Neural cell (in vitro differentiated cells): ENCODE data around the gene IRX1. TPM values are rescaled to one million over a fixed set of nuclear protein-coding genes. Genes with fewer than 3 reads are reported as not detected.

Experiments used
- H2AFZ ChIP-seq: fragments of 200-600, 300-800 bp; sonication (generic), shearing (Covaris generic); 2 replicates; pipeline ENCODE4 v1.6.0; 2014; ENCODE audit warnings: low read depth, mild to moderate bottlenecking, antibody characterized with exemption, low read length, moderate library complexity
- H3F3A ChIP-seq: fragments of 200-600 bp; shearing (Covaris generic); 2 replicates; pipeline ENCODE4 v1.6.1; 2016; ENCODE audit warnings: mild to moderate bottlenecking, moderate library complexity, mixed read lengths, antibody characterized with exemption, low read length; ENCODE audit not compliant: insufficient read depth, poor library complexity, severe bottlenecking
- H3K27ac ChIP-seq: fragments of 200-600, 300-800 bp; sonication (generic), shearing (Covaris generic); 2 replicates; pipeline ENCODE4 v1.5.1; 2014; ENCODE audit warnings: mild to moderate bottlenecking, low read length, moderate library complexity
- H3K27me3 ChIP-seq: fragments of 300-800, 200-600 bp; sonication (generic), shearing (Covaris generic); 2 replicates; pipeline ENCODE4 v1.6.0; 2014; ENCODE audit warnings: mild to moderate bottlenecking, low read depth, low read length, moderate library complexity; ENCODE audit not compliant: insufficient read depth
- H3K36me3 ChIP-seq: fragments of 300-800, 200-600 bp; sonication (generic), shearing (Covaris generic); 2 replicates; pipeline ENCODE4 v1.5.1; 2014; ENCODE audit warnings: mild to moderate bottlenecking, antibody characterized with exemption, low read length, moderate library complexity; ENCODE audit not compliant: insufficient read depth
- H3K4me2 ChIP-seq: fragments of 300-800, 200-600 bp; sonication (generic), shearing (Covaris generic); 2 replicates; pipeline ENCODE4 v1.6.0; 2014; ENCODE audit warnings: mild to moderate bottlenecking, low read length
- H3K4me3 ChIP-seq: fragments of 300-800, 200-600 bp; sonication (generic), shearing (Covaris generic); 2 replicates; pipeline ENCODE4 v1.5.1; 2014; ENCODE audit warnings: mild to moderate bottlenecking, low read length, moderate library complexity
- H3K79me2 ChIP-seq: fragments of 200-600 bp; shearing (Covaris generic); replicated peaks from 2 replicates; pipeline ENCODE4 v1.6.0; 2014; ENCODE audit warnings: mild to moderate bottlenecking, low read length, moderate library complexity; ENCODE audit not compliant: insufficient read depth
- H3K9ac ChIP-seq: fragments of 300-800, 200-600 bp; sonication (generic), shearing (Covaris generic); 2 replicates; pipeline ENCODE4 v1.6.1; 2016; ENCODE audit warnings: mild to moderate bottlenecking, low read length, mixed read lengths
- H3K9me2 ChIP-seq: fragments of 200-600 bp; shearing (Covaris generic); 2 replicates; pipeline ENCODE4 v1.6.1; 2016; ENCODE audit warnings: mild to moderate bottlenecking, low read length, mixed read lengths; ENCODE audit not compliant: insufficient read depth
- H3K9me3 ChIP-seq: fragments of 200-600, 300-800 bp; sonication (generic), shearing (Covaris generic); 2 replicates; pipeline ENCODE4 v1.6.1; 2016; ENCODE audit warnings: mild to moderate bottlenecking, mixed run types, low read length, moderate library complexity, mixed read lengths
- H4K20me1 ChIP-seq: fragments of 200-600 bp; shearing (Covaris generic); 2 replicates; pipeline ENCODE4 v1.6.1; 2016; ENCODE audit warnings: mild to moderate bottlenecking, mixed run types; ENCODE audit not compliant: insufficient read depth
- CTCF ChIP-seq: fragments of 450-650 bp; IDR thresholded peaks from 2 replicates; pipeline ENCODE4 v1.5.1; 2014; ENCODE audit warnings: antibody characterized with exemption, mild to moderate bottlenecking, moderate library complexity; ENCODE audit not compliant: poor library complexity, severe bottlenecking
- EP300 ChIP-seq: fragments of 450-650 bp; conservative IDR thresholded peaks from 2 replicates; pipeline ENCODE4 v1.6.1; 2014; ENCODE audit warnings: antibody characterized with exemption, mild to moderate bottlenecking, moderate library complexity; ENCODE audit not compliant: poor library complexity, severe bottlenecking
- EZH2 ChIP-seq: fragments of 200-600, 300-800 bp; shearing (Covaris generic), sonication (generic); IDR thresholded peaks from 2 replicates; pipeline ENCODE4 v1.6.1; 2014; ENCODE audit warnings: antibody characterized with exemption, low read length, borderline replicate concordance, mild to moderate bottlenecking; ENCODE audit not compliant: insufficient read depth, poor library complexity, severe bottlenecking
- MXI1 ChIP-seq: fragments of 450-650 bp; conservative IDR thresholded peaks from 2 replicates; pipeline ENCODE4 v1.6.1; 2014; ENCODE audit warnings: antibody characterized with exemption, mild to moderate bottlenecking; ENCODE audit not compliant: poor library complexity, severe bottlenecking
- POLR2AphosphoS5 ChIP-seq: IDR thresholded peaks from 2 replicates; pipeline ENCODE4 v1.6.1; 2012
- RAD21 ChIP-seq: fragments of 450-650 bp; conservative IDR thresholded peaks from 2 replicates; pipeline ENCODE4 v1.6.1; 2014; ENCODE audit warnings: antibody characterized with exemption, mild to moderate bottlenecking, moderate library complexity
- REST ChIP-seq: IDR thresholded peaks from 2 replicates; pipeline ENCODE4 v1.6.1; 2012; ENCODE audit warnings: borderline replicate concordance
- SMC3 ChIP-seq: fragments of 450-650 bp; conservative IDR thresholded peaks from 2 replicates; pipeline ENCODE4 v1.6.1; 2014; ENCODE audit warnings: antibody characterized with exemption, mild to moderate bottlenecking, moderate library complexity; ENCODE audit not compliant: poor library complexity
- TAF1 ChIP-seq: IDR thresholded peaks from 2 replicates; pipeline ENCODE4 v1.6.1; 2012; ENCODE audit warnings: low read depth
- polyA plus RNA-seq: library from polyadenylated mRNA; depleted of rRNA; stranded (reverse); fragments of >200 nt; gene quantifications from 2 replicates; pipeline ENCODE4 v1.2.3, GENCODE V29; 2014

The IRX1 gene
- polyA plus RNA-seq, 1 donor from 2014 or later: not detected

GRCh38 chr5:3601911-3602782, 6.5 kb downstream of the IRX1 start:
- Histone ChIP-seq H3K9me2 (no peaks in the 10 kb centered on the region), H4K20me1 (no peaks in the 10 kb centered on the region), H3K4me2 (no peak overlapping the region), H2AFZ (no peak overlapping the region), H3K36me3 (no peaks in the 10 kb centered on the region), H3K9ac (no peak overlapping the region), H3K27ac (no peak overlapping the region), H3K79me2 (no peaks in the 10 kb centered on the region), H3F3A (no peaks in the 10 kb centered on the region), H3K4me3 (peak overlapping the region; percentile 47), H3K9me3 (peaks cover 8% of the 10 kb centered on the region), H3K27me3 (peaks cover 100% of the 10 kb centered on the region)
- no peak for TF ChIP-seq POLR2AphosphoS5
- TF ChIP-seq REST: no peak
- no peak for TF ChIP-seq RAD21
- no peak for TF ChIP-seq SMC3
- no peak for TF ChIP-seq TAF1
- no peak for TF ChIP-seq MXI1
- peak; percentile 64 for TF ChIP-seq EZH2
- TF ChIP-seq CTCF: no peak

- TF ChIP-seq CTCF: peak; percentile 55
- TF ChIP-seq RAD21: peak; percentile 59
- TF ChIP-seq POLR2AphosphoS5: no peak
- TF ChIP-seq EP300: no peak
- TF ChIP-seq EZH2: no peak
- TF ChIP-seq SMC3: peak; percentile 40
- Histone ChIP-seq H3K36me3 (no peaks in the 10 kb centered on the region), H3K4me3 (peak overlapping the region; percentile 47), H3K9me2 (no peaks in the 10 kb centered on the region), H3K9me3 (peaks cover 8% of the 10 kb centered on the region), H4K20me1 (no peaks in the 10 kb centered on the region), H3K27ac (no peak overlapping the region), H3K9ac (no peak overlapping the region), H3F3A (no peaks in the 10 kb centered on the region), H3K4me2 (no peak overlapping the region), H3K79me2 (no peaks in the 10 kb centered on the region), H2AFZ (no peak overlapping the region), H3K27me3 (peaks cover 100% of the 10 kb centered on the region)
Measured at GRCh38 chr5:3602785-3603502, 7.3 kb downstream of the IRX1 start.
